ENCODE measurements around the gene CALCOCO2.

The CALCOCO2 gene

GRCh38 chr17:48873696-48874443, 43.0 kb downstream of the CALCOCO2 start:
- no peak for DNase-seq

DNA sequence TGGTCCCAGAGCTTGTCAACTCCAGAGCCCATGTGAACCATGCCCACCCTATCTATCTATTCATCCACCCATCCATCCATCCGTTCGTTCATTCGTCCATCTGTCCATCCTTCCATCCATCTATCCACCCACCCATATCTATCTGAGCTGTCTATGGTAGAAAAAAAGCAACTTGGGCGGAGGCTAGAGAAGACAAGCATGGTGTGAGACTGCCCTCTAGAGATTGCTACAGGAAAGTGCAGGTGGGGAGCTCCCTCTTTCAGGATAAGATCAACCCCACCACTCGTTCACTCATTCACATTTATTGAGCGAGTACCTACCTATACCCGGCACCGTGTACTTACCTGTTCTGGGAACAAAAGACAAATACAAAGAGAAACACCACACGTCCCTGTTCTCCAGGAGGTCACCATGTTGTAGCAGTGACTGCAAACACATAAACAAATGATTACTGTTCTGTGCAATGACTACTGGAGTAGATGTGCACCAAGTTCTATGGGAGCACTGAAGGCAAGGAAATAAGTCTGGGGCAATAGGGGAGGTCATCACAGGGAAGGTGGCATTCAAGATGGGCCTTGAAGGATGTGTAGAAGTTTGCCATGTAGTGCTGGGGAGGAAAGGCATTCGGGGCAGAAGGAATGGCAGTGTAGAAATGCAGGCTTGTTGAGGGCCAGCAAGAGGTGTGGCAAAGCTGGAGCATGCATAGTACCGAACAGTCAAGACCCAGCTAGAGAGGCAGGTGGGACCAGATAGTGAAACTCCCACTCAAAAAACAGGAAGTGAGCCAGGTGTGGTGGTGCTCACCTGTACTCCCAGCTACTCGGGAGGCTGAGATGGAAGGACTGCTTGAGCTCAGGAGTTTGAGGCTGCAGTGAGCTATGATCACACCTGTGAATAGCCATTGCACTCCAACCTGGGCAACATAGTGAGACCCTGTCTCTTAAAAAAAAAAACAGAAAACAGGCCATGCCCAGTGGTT, 48.4 kb downstream of the CALCOCO2 start:
- DNase-seq, result peak; percentile 39

DNA sequence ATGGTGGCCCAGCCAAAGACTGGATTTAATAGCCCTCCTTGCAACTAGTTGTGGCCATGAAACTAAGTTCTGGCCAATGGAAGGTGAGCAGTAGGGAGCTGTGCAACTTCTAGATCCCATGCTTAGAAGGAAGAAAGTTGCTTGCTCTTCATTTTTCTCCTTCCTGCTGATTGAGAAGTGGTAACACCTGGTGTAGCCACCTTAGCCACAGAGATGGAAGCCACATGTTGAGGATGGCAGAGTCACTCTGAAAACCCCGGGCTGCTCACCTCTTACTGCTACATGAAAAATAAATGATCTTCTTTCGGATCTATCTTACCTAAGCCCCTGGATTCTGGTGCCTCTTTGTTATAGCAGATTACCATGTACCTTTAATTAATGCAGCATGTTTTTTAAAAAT, 51.4 kb downstream of the CALCOCO2 start:
- no peak for DNase-seq

GRCh38 chr17:48883171-48883570, 52.3 kb downstream of the CALCOCO2 start:
- no peak for DNase-seq

DNA sequence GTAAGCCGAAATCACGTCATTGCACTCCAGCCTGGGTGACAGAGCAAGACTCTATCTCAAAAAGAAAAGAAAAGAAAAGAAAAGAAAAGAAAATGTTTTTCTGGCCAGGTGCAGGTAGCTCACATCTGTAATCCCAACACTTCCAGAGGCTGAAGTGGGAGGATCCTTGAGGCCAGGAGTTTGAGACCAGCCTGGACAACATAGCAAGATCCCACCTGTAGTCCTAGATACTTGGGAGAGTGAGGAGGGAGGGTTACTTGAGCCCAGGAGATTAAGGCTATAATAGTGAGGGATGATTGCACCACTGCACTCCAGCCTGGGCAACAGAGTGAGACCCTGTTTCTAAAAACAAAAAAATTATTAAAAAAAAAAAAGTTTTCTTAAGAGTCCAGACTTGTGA, 59.3 kb downstream of the CALCOCO2 start:
- no peak for DNase-seq

DNA sequence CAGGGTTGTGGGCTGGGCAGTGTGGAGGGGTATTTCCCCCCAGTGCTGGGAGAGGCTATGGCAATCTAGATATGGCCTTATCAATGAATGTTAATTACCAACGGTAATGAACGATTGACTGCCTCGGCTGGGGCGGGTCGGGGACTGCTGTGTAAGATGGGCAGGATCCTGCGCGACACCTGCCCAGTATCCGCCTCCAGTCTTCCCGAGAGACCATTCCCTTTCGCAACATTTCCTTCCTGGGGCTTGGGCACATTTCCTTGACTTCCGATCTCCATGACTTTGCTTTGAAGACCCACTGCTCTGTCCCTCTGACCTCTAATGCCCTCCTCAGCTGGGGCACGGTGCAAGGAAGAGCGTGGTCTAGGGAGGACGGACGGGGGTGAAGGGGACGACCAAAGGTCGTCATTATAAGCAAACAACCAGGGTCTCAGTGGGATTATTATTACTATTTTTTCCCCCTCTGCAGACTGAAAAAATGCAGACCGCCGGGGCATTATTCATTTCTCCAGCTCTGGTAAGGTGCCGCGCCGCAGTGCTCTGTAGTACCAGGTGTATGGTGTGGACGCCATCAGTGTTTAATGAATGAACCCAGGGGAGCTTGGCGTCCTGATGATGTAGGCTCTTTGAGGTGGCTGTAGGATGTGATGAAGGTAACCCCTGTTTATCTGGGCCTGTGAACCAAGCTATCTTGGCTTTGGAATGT, 62.3 kb downstream of the CALCOCO2 start:
- DNase-seq, result no peak

GRCh38 chr17:48893646-48894508, 63.0 kb downstream of the CALCOCO2 start:
- no peak for DNase-seq

DNA sequence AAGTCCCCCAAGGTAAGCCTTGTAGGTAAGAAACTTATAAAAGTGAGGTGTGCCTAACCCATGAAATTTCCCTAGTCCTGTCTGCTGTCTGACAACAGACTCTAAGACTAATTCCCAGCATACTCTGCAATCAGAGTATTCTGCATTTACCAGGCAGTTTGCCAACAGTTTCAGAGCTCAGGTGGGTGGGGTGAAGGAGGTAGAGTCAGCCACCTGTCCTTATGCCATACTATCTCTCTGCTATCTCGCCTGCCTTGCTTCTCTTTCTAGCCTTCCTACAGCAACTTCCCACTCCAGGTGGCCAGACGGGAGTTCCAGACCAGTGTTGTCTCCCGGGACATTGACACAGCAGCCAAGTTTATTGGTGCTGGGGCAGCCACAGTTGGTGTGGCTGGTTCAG, 64.1 kb downstream of the CALCOCO2 start:
- DNase-seq, result no peak

- DNase-seq, result no peak
Measured at GRCh38 chr17:48901241-48901640, 70.4 kb downstream of the CALCOCO2 start.

DNA sequence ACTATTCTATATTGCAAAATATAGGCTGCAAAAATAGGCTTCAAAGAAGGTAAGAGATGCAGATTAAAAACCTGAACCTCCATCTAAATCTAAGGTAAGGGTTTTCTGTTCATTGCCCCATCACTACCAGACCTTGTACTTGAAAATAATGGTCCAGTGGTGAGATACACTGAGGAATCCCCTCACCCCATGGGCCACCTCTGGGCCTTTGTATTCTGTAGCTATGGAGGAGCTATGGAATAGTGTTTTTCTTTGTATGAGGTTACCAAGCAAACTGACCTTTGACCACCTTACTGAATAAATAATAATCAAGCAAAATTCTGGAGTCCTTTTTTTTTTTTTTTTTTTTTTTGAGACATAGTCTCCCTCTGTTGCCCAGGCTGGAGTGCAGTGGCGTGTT, 72.6 kb downstream of the CALCOCO2 start:
- DNase-seq, result no peak

DNA sequence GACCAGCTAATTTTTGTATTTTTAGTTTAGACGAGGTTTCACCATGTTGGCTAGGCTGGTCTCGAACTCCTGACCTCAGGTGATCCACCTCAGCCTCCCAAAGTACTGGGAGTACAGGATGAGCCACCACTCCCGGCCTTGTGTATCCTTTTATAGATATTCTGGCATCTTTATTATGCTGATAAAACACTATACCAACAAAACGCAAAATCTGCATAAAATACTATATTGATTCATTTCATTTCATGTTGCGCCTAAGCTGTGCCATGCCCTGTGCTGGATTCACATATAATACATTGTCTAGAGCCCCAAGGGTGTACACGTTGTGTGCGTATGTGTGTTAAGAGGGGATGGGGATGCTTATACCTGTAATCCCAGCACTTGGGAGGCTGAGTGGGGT, 73.6 kb downstream of the CALCOCO2 start:
- DNase-seq, result no peak

- DNase-seq, result no peak
Measured at GRCh38 chr17:48905987-48906515, 75.2 kb downstream of the CALCOCO2 start.

GRCh38 chr17:48907713-48908046, 76.8 kb downstream of the CALCOCO2 start:
- DNase-seq, result no peak

- DNase-seq, result peak; percentile 93
Measured at GRCh38 chr17:48908047-48908843, 77.4 kb downstream of the CALCOCO2 start, which contains the start of gene UBE2Z. Gene UBE2Z (plus strand): TSS chr17:48908407. CDS start chr17:48908504, 97 bp downstream.

- DNase-seq, result peak; percentile 71
Measured at GRCh38 chr17:48908853-48909394, 78.1 kb downstream of the CALCOCO2 start.

- DNase-seq, result no peak
Measured at GRCh38 chr17:48909783-48910182, 78.9 kb downstream of the CALCOCO2 start.

DNA sequence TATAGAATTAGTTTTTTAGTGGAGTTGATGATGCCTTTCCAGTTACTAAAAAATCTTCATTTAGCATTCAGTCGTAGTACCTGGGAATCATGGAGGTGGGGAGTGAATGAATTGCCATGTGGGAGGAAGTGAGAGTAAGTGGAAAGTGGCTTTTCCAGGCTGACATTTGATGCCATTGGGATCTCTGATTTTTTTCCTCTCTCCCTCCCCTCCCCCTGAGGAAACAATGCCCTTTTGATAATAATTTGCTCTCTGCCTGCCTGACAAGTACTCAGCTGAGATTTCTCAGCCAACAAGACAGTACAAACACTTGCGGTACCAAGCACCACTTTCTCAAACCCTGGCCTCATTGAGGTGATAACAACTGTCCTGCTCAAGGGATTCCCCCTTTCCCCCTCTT, 79.5 kb downstream of the CALCOCO2 start:
- DNase-seq, result no peak

DNA sequence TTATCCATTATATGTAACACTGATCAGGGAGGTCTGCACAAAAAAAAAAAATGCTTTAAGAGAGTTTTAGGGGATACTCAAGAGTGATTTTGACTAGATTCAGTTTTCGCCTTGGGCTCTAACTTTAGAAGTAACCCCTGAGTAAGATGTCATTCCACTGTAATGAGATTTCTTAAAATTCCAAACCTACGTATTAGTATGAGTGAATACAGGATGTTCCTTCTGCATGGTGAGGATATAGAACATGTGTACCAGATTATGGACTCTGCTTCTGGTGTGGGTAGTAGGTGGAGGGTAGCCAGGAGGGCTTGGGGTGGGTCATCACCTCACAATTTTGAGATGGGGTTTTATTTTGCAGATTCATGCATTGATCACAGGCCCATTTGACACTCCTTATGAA, 81.6 kb downstream of the CALCOCO2 start:
- no peak for DNase-seq
